ENCODE results near the gene ZNF219. TPM values are rescaled to one million over a fixed set of nuclear protein-coding genes. Genes with fewer than 3 reads are reported as not detected.

ZNF219 gene
- total RNA-seq, 1 donor from 2014 or later, result 25.2 TPM

- no peak for DNase-seq (ENCODE audit: extremely low spot score, unreplicated experiment)
- H3K27ac Mint-ChIP-seq (ENCODE audit: unreplicated experiment), result peak overlapping the region; percentile 38
- peaks cover 8% of the 10 kb centered on the region for H3K36me3 Mint-ChIP-seq (ENCODE audit: unreplicated experiment)
- peaks cover 39% of the 10 kb centered on the region for H3K4me1 Mint-ChIP-seq (ENCODE audit: unreplicated experiment)
- H3K4me3 Mint-ChIP-seq (ENCODE audit: unreplicated experiment), result no peak overlapping the region
- no peaks in the 10 kb centered on the region for H3K9me3 Mint-ChIP-seq (ENCODE audit: unreplicated experiment)
- no peaks in the 10 kb centered on the region for H3K27me3 Mint-ChIP-seq (ENCODE audit: unreplicated experiment)
- TF ChIP-seq CTCF (IDR thresholded peaks at IDR 0.05), result no peak
Observed at GRCh38 chr14:21095430-21096205, 2.8 kb downstream of the ZNF219 start.

- DNase-seq (ENCODE audit: extremely low spot score, unreplicated experiment), result no peak
- Mint-ChIP-seq H3K9me3 (ENCODE audit: unreplicated experiment) (no peaks in the 10 kb centered on the region), H3K4me1 (ENCODE audit: unreplicated experiment) (peaks cover 29% of the 10 kb centered on the region), H3K36me3 (ENCODE audit: unreplicated experiment) (peaks cover 10% of the 10 kb centered on the region), H3K27ac (ENCODE audit: unreplicated experiment) (peak overlapping the region; percentile 38), H3K4me3 (ENCODE audit: unreplicated experiment) (no peak overlapping the region), H3K27me3 (ENCODE audit: unreplicated experiment) (no peaks in the 10 kb centered on the region)
- peak; percentile 42 for TF ChIP-seq CTCF (IDR thresholded peaks at IDR 0.05)
Observed at GRCh38 chr14:21093769-21094681, 4.4 kb downstream of the ZNF219 start.

GRCh38 chr14:21093018-21093417 is 5.4 kb downstream of the ZNF219 start:
- H3K4me3 Mint-ChIP-seq (ENCODE audit: unreplicated experiment), result no peak overlapping the region
- H3K27ac Mint-ChIP-seq (ENCODE audit: unreplicated experiment), result no peak overlapping the region
- no peak for DNase-seq (ENCODE audit: extremely low spot score, unreplicated experiment)
- TF ChIP-seq CTCF (IDR thresholded peaks at IDR 0.05), result no peak
- H3K27me3 Mint-ChIP-seq (ENCODE audit: unreplicated experiment), result no peaks in the 10 kb centered on the region
- no peaks in the 10 kb centered on the region for H3K9me3 Mint-ChIP-seq (ENCODE audit: unreplicated experiment)
- peaks cover 13% of the 10 kb centered on the region for H3K36me3 Mint-ChIP-seq (ENCODE audit: unreplicated experiment)
- H3K4me1 Mint-ChIP-seq (ENCODE audit: unreplicated experiment), result peaks cover 25% of the 10 kb centered on the region

GRCh38 chr14:21092273-21093011 is 6.0 kb downstream of the ZNF219 start:
- H3K4me3 Mint-ChIP-seq (ENCODE audit: unreplicated experiment), result no peak overlapping the region
- no peaks in the 10 kb centered on the region for H3K9me3 Mint-ChIP-seq (ENCODE audit: unreplicated experiment)
- DNase-seq (ENCODE audit: extremely low spot score, unreplicated experiment), result peak; percentile 95
- TF ChIP-seq CTCF (IDR thresholded peaks at IDR 0.05), result peak; percentile 100
- H3K27ac Mint-ChIP-seq (ENCODE audit: unreplicated experiment), result no peak overlapping the region
- H3K27me3 Mint-ChIP-seq (ENCODE audit: unreplicated experiment), result no peaks in the 10 kb centered on the region
- H3K4me1 Mint-ChIP-seq (ENCODE audit: unreplicated experiment), result peaks cover 29% of the 10 kb centered on the region
- peaks cover 14% of the 10 kb centered on the region for H3K36me3 Mint-ChIP-seq (ENCODE audit: unreplicated experiment)
